Amygdala (tissue), 56 donors: ENCODE measurements around the gene SPRR2B.
"Not testable (repeated sequence)": the region's sequence is repeated elsewhere in the genome, so short reads cannot be mapped to it uniquely, and the experiment has no call there.

ENCODE experiments used
- DNase-seq, 56 donors: peaks; one replicate each; lab custom pipeline; 2025; lab: John Stamatoyannopoulos, UW

Gene SPRR2B

DNA sequence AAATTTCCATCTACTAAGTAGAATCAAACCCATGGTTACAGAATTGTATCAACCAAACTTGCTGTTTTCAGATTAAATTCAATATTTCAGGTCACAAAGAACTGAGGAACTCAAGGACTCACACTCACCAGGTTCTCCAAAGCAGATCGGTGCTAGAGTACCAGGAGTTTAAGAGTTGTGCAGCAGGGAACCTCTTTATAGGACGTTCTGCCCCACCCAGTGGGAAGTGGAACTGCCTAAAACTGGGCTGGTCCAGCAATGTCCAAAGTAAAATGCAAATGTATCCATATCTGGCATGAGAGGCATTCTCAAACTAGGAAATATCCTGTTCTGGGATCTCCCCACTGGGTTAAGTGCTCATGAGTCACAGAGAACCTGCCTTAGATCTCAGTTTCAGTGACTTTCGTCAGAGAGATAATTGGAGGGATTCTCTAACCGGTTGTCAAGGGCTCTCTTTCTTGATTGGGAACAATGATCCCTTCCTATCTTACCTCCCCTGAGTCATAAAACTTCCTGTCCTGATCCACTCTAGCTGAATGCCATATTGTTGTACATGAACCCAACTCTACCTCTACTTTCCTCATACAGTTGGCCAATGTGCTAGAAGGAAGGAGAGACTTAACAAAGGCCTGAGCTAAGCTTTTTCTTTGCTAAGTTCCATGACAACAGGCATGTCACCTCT is 30.3 kb downstream of the SPRR2B start, which contains the start of gene SPRR2D:
TSS of gene SPRR2D (minus strand) at position 171 of the 682 bp plus-strand sequence. CDS start 774 bp downstream, outside the sequence.
- DNase-seq, result no peak

DNA sequence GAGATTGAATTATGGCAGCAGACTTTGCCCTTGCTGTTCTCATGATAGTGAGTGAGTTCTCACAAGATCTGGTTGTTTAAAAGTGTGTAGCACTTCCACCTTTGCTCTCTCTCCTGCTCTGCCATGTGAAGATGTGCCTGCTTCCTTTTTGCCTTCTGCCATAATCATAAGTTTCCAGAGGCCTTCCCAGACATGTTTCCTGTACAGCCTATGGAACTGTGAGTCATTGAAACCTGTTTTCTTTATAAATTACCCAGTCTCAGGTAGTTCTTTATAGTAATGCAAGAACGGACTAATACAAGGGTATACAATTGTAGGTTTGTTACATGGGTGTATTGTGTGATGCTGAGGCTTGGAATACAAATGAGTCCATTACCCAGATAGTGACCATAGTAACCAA is 36.2 kb downstream of the SPRR2B start:
- DNase-seq, result no peak

DNA sequence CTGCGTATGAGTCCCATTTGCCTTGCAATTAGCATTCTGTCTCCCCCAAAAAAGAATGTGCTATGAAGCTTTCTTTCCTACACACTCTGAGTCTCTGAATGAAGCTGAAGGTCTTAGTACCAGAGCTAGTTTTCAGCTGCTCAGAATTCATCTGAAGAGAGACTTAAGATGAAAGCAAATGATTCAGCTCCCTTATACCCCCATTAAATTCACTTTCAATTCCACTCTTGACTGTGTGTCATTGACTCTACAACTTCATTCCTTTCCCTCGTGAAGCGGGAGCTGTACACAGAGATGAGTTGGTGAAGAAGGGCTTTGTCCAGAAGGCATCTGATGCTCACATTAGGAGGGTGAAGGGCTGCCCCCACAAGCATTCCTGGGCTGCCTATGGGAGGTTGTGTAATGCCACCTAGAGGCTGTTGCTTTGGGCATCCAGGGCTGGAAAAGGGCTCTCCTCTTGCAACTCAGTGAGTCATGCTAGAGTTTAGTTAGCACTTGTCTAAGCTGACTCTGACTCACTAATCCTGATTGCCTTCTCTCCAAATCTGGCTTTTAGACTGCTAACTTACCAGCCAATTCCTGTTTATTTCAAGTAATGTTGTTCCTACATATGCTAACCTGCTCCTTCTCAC is 38.6 kb downstream of the SPRR2B start:
- DNase-seq, result peak in 24 of 56 donors; percentile 0 to 57 (median 10)

- DNase-seq, result no peak
Measured at GRCh38 chr1:153032073-153032472, 39.3 kb downstream of the SPRR2B start.

GRCh38 chr1:153030895-153031294 is 40.5 kb downstream of the SPRR2B start, which contains the start of gene SPRR1B:
Gene SPRR1B (plus strand): TSS chr1:153031203. CDS start chr1:153032346, 1,143 bp downstream.
- no peak for DNase-seq

DNA sequence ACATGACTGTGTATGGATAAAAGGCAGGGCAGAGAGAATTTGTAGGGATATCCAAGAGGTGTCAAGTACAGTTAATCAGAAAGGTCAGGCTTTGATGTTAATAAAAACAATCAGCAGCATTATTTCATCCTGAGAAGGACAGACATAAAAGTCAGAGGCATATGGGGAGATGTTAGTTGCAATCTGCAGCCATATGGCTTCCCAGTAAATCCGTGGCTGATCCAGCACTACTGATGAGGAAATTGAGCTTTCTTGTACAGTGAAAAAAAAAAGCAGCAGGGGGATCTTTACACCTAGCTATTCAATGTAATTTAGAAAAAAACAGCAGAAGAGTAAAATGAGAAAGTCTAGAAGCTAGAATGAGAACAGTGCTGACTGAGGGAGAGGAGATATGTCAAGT is 42.6 kb downstream of the SPRR2B start:
- no peak for DNase-seq

- no peak for DNase-seq
Measured at GRCh38 chr1:153025797-153026196, 45.6 kb downstream of the SPRR2B start.

DNA sequence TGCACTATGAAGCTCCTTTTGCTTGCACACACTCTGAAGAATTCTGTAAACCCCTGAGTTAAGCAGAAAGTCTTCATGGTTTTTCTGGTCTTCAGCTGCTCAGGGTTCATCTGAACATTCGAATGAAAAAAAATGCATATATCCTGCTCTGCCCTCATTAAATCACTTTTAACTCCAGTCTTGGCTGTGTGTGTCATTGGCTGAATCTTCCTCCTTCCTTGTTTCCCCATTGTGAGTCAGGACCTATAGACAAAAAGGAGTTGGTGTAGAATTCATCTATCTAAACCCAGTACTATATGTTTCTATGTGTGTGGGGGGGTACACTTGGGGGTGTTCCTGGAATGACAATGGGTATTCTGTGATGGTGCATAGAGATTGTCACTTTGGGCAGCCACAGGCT is 47.0 kb downstream of the SPRR2B start:
- no peak for DNase-seq

GRCh38 chr1:153023109-153023508 is 48.3 kb downstream of the SPRR2B start:
- no peak for DNase-seq

GRCh38 chr1:153022340-153022739 is 49.1 kb downstream of the SPRR2B start:
- not testable (repeated sequence) for DNase-seq

- DNase-seq, result not testable (repeated sequence)
Measured at GRCh38 chr1:153021829-153022228, 49.6 kb downstream of the SPRR2B start.
